IMR-90 (cell line): Measurements from ENCODE around the gene KCNK17.

Experiments used
- BHLHE40 ChIP-seq: fragments of 150-350 bp; IDR thresholded peaks from 2 replicates; pipeline ENCODE4 v1.6.1; 2016; ENCODE audit warnings: mild to moderate bottlenecking, low read depth, low read length
- CEBPB ChIP-seq: IDR thresholded peaks from 2 replicates; pipeline ENCODE4 v1.6.1; 2012; ENCODE audit warnings: low read depth, low read length, improper control_type of control experiment
- FOS ChIP-seq: fragments of 150-350 bp; IDR thresholded peaks from 2 replicates; pipeline ENCODE4 v1.6.1; 2016; ENCODE audit warnings: low read depth, low read length
- MAFK ChIP-seq: IDR thresholded peaks from 2 replicates; pipeline ENCODE4 v1.6.1; 2012; ENCODE audit warnings: low read depth, low read length, improper control_type of control experiment
- MXI1 ChIP-seq: IDR thresholded peaks from 2 replicates; pipeline ENCODE4 v1.6.1; 2012; ENCODE audit warnings: low read depth, mild to moderate bottlenecking, low read length, moderate library complexity, borderline replicate concordance
- NFE2L2 ChIP-seq: fragments of 150-350 bp; IDR thresholded peaks from 2 replicates; pipeline ENCODE4 v1.6.1; 2016; ENCODE audit warnings: low read depth, mild to moderate bottlenecking, low read length
- POLR2A ChIP-seq: IDR thresholded peaks from 2 replicates; pipeline ENCODE4 v1.6.1; 2012; ENCODE audit warnings: mild to moderate bottlenecking, low read depth, low read length
- RAD21 ChIP-seq: IDR thresholded peaks from 2 replicates; pipeline ENCODE4 v1.6.1; 2012; ENCODE audit warnings: low read length, improper control_type of control experiment
- RFX5 ChIP-seq: IDR thresholded peaks from 2 replicates; pipeline ENCODE4 v1.8.0; 2012; ENCODE audit warnings: low read depth, mild to moderate bottlenecking, low read length, moderate library complexity
- SMC3 ChIP-seq: fragments of 150-350 bp; IDR thresholded peaks from 2 replicates; pipeline ENCODE4 v1.6.1; 2016; ENCODE audit warnings: low read depth, mild to moderate bottlenecking, antibody characterized with exemption, low read length, moderate library complexity
- TF ChIP-seq, protein P1 (sequence below): fragments of 150-350 bp; IDR thresholded peaks from 2 replicates; pipeline ENCODE4 v1.6.1; 2017; ENCODE audit warnings: mild to moderate bottlenecking, antibody characterized with exemption, low read length, low read depth
- TF ChIP-seq, protein P2 (sequence below): conservative IDR thresholded peaks from 2 replicates; pipeline ENCODE4 v1.5.1; 2012; ENCODE audit warnings: mild to moderate bottlenecking, low read depth, low read length, improper control_type of control experiment
- TF ChIP-seq, protein P3 (sequence below): fragments of 150-350 bp; IDR thresholded peaks from 2 replicates; pipeline ENCODE4 v1.6.1; 2016; ENCODE audit warnings: low read depth, mild to moderate bottlenecking, low read length, moderate library complexity, borderline replicate concordance

DNA sequence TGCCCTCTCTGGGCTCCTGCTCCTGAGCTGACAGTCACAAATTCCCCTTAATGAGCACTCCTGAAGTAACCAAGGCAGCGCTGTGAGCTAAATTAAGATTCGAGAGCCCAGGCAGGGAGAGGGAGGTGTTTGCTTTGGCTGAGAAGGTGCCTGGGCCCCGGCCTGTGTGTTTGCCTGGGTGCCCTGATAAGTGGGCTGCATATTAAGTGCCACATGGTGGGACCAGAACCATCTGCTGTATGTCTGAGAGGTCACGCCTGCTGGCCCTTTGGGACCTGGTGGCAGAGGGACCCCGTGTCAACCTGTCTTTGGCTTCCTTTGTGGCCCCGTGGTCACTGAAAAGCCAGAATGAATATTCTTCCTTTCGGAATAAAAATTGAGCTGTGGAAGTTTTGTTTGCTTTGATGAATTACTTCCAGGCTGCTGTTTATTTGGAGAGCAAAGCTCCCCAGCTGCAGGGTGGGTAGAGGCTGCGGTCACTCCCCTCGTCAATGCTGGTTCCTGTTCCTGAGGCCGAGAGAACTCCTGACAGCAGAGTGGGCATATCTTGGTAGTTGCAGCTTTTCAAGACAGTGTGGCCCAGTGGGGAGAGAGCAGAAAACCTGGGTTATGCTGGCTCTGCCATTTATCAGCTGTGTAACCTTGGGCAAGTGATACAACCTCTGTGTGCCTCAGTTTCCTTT lies 25.8 kb upstream of the KCNK17 start:
- TF ChIP-seq, protein P1, sequence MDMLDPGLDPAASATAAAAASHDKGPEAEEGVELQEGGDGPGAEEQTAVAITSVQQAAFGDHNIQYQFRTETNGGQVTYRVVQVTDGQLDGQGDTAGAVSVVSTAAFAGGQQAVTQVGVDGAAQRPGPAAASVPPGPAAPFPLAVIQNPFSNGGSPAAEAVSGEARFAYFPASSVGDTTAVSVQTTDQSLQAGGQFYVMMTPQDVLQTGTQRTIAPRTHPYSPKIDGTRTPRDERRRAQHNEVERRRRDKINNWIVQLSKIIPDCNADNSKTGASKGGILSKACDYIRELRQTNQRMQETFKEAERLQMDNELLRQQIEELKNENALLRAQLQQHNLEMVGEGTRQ, result no peak
- TF ChIP-seq RAD21, result no peak
- TF ChIP-seq CEBPB, result no peak
- TF ChIP-seq, protein P2, sequence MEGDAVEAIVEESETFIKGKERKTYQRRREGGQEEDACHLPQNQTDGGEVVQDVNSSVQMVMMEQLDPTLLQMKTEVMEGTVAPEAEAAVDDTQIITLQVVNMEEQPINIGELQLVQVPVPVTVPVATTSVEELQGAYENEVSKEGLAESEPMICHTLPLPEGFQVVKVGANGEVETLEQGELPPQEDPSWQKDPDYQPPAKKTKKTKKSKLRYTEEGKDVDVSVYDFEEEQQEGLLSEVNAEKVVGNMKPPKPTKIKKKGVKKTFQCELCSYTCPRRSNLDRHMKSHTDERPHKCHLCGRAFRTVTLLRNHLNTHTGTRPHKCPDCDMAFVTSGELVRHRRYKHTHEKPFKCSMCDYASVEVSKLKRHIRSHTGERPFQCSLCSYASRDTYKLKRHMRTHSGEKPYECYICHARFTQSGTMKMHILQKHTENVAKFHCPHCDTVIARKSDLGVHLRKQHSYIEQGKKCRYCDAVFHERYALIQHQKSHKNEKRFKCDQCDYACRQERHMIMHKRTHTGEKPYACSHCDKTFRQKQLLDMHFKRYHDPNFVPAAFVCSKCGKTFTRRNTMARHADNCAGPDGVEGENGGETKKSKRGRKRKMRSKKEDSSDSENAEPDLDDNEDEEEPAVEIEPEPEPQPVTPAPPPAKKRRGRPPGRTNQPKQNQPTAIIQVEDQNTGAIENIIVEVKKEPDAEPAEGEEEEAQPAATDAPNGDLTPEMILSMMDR, result no peak
- TF ChIP-seq MAFK, result no peak
- TF ChIP-seq FOS, result no peak
- TF ChIP-seq BHLHE40, result no peak
- TF ChIP-seq RFX5, result no peak
- TF ChIP-seq POLR2A, result no peak
- no peak for TF ChIP-seq NFE2L2
- TF ChIP-seq, protein P3, sequence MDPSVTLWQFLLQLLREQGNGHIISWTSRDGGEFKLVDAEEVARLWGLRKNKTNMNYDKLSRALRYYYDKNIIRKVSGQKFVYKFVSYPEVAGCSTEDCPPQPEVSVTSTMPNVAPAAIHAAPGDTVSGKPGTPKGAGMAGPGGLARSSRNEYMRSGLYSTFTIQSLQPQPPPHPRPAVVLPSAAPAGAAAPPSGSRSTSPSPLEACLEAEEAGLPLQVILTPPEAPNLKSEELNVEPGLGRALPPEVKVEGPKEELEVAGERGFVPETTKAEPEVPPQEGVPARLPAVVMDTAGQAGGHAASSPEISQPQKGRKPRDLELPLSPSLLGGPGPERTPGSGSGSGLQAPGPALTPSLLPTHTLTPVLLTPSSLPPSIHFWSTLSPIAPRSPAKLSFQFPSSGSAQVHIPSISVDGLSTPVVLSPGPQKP, result no peak
- TF ChIP-seq SMC3, result no peak
- no peak for TF ChIP-seq MXI1
